Prostate gland (tissue), 2 donors: ENCODE measurements around the gene MKRN2.
"Not testable (repeated sequence)": the region's sequence is repeated elsewhere in the genome, so short reads cannot be mapped to it uniquely, and the experiment has no call there.

Experiments
- POLR2A ChIP-seq: fragments of 450-650 bp; IDR thresholded peaks from one replicate; pipeline ENCODE4 v1.6.1; 2016; ENCODE audit warnings: antibody characterized with exemption, mild to moderate bottlenecking
- TF ChIP-seq, protein P1 (sequence below), 4 experiments: fragments of 200-600 bp in 2 of 4; fragments of 450-650 bp in 2 of 4; sonication (generic) in 2 of 4; IDR thresholded peaks; 1 replicate in 3 of 4; 2 replicates in 1 of 4; pipeline ENCODE4 v1.5.1; 2016 to 2019; ENCODE audit warnings: antibody characterized with exemption in 4 of 4, mild to moderate bottlenecking in 2 of 4, moderate library complexity in 2 of 4

DNA sequence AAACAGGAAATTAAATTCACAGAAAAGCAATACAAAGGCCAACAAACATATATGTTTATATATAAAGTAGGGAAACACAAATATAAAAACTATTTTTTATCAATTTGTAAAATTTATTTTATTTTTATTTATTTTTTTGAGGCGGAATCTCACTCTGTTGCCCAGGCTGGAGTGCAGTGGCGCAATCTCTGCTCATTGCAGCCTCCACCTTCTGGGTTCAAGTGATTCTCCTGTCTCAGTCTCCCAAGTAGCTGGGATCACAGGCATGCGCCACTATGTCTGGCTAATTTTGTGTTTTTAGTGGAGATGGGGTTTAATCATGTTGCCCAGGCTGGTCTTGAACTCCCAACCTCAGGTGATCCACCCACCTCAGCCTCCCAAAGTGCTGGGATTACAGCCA is 68.1 kb downstream of the MKRN2 start:
- TF ChIP-seq, protein P1, sequence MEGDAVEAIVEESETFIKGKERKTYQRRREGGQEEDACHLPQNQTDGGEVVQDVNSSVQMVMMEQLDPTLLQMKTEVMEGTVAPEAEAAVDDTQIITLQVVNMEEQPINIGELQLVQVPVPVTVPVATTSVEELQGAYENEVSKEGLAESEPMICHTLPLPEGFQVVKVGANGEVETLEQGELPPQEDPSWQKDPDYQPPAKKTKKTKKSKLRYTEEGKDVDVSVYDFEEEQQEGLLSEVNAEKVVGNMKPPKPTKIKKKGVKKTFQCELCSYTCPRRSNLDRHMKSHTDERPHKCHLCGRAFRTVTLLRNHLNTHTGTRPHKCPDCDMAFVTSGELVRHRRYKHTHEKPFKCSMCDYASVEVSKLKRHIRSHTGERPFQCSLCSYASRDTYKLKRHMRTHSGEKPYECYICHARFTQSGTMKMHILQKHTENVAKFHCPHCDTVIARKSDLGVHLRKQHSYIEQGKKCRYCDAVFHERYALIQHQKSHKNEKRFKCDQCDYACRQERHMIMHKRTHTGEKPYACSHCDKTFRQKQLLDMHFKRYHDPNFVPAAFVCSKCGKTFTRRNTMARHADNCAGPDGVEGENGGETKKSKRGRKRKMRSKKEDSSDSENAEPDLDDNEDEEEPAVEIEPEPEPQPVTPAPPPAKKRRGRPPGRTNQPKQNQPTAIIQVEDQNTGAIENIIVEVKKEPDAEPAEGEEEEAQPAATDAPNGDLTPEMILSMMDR (IDR thresholded peaks at IDR 0.05), result not testable (repeated sequence)
- TF ChIP-seq POLR2A, result not testable (repeated sequence)
